D721Med (cell line): ENCODE results near the gene DYNC1I1.

Experiments used
- DNase-seq: peaks from one replicate; pipeline ENCODE4 v3.0.0; 2011; ENCODE audit warnings: low spot score; ENCODE audit not compliant: insufficient read length
- FAIRE-seq: peaks from 2 replicates; lab custom pipeline; 2011; peaks lifted over from hg19 to GRCh38; lab: Jason Lieb, UNC
- CTCF ChIP-seq: IDR thresholded peaks from 2 replicates; pipeline ENCODE4 v1.5.1; 2012; ENCODE audit warnings: mild to moderate bottlenecking, control low read depth; ENCODE audit not compliant: insufficient read depth; ENCODE audit errors: missing control alignments

DYNC1I1 gene

GRCh38 chr7:96097835-96098234 is 325.5 kb downstream of the DYNC1I1 start:
- FAIRE-seq: no peak
- DNase-seq: no peak
- TF ChIP-seq CTCF: no peak

DNA sequence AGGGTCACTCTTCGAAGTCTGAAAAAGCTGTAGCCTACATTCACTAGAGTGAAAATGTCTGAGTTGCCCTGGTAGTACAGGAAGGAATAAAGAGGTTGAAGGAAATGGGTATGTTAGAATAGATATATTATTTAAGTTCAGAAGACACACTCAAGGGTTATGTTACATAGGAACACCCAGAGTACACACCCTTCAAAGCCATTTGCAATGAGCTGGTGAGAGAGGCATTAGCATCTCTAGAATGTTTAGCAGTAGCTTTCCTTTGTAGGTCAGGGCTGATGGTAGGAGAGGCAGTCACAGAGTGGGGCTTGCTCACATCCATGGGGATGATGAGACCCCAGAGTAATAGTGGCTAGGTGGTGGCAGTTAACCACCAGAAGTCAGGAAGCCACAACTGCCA is 328.4 kb downstream of the DYNC1I1 start:
- FAIRE-seq: no peak
- no peak for DNase-seq
- TF ChIP-seq CTCF: no peak

DNA sequence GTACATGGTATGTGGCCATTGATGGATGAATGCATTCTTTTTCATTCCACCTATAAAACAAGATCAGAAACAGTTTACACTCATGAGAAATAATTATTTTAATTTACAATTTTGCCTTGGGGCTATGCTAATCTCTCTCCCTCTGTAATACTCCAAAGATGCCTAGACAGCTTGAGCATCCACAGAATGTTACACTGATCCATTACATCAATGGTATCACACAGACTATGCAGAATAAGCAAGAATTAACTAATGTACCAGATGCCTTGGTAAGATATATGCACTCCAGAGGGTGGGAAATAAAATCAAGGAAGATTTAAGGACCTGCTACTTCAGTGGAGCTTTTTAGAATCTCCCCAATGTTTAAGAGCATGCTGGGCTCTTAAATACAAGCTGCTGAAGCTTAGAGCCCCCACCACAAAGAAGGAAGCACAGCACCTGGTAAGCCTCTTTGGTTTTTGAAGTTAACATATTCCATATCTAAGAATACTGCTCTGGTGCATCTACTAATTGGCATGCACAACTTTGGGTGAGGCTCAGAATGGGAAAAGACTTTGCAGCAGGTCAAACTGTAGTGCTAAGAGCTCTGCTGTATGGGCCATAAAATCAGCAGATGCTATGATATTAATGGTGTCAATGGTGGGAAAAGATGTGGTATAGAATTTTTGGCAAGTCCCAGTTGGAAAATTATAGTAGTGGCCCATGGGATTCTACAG is 329.9 kb downstream of the DYNC1I1 start:
- TF ChIP-seq CTCF: no peak
- no peak for FAIRE-seq
- DNase-seq: no peak

- FAIRE-seq: no peak
- DNase-seq: no peak
- no peak for TF ChIP-seq CTCF
Measured at GRCh38 chr7:96104984-96105383, 332.6 kb downstream of the DYNC1I1 start.

DNA sequence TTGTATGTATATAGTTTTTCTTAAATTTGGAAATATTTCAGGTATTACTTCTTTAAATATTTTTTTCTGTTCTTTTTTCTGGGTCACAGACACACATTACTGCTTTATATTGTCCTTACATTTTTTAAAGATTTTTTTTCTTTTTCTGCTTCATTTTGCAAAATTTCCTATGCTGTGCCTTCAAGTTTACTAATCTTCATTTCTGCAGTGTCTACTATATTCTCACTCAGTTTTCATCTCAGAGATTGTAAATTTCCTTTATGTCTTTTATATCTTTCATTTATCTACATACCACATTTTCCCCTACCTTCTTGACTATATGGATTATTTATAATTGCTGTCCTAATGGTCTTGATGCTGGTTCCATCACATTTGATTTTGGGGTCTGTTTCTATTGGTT is 339.1 kb downstream of the DYNC1I1 start:
- FAIRE-seq (no peak), DNase-seq (no peak)
- no peak for TF ChIP-seq CTCF

- no peak for DNase-seq
- FAIRE-seq: no peak
- no peak for TF ChIP-seq CTCF
Measured at GRCh38 chr7:96114190-96114589, 341.8 kb downstream of the DYNC1I1 start.

DNA sequence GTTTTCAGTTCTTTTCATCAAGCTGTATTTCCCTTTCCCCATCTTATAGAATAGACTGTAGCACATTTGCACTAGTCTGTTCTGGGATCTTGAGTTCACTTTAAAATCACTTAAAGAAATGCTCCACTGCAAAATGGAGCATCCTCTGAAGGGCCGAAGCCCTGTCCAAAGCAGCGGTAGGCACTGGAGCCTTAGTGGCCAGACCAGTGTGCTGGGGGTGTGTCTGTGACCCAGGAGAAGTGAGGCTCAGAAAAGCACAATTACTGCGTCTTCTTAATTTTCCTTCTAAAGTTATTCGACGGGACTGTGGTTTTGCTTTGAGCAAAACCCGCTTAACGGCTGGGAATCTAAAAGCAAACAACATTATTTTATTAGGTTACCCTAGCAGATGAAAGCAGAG is 343.8 kb downstream of the DYNC1I1 start:
- TF ChIP-seq CTCF: no peak
- DNase-seq: no peak
- no peak for FAIRE-seq
